A549 (cell line): ENCODE measurements around the gene ADM2. TPM values are rescaled to one million over a fixed set of nuclear protein-coding genes. Genes with fewer than 3 reads are reported as not detected.
"Not testable (repeated sequence)": the region's sequence is repeated elsewhere in the genome, so short reads cannot be mapped to it uniquely, and the experiment has no call there.

Experiments
- ATAC-seq, 2 experiments: fragments of 200-7000 bp in 1 of 2; fragments of >200 bp in 1 of 2; cut with Nextera tagmentation in 1 of 2; cut with Tn5 transposase in 1 of 2; 3 replicates each; pipeline versions ENCODE4 v1.8.0 to v1.9.1; 2018 to 2020; ENCODE audit warnings: mild to moderate bottlenecking in 1 of 2, moderate library complexity in 1 of 2
- CTCF ChIA-PET: fragments of 300-600 bp; sonication (Branson Sonifier 250); formaldehyde crosslinking; extraction: SDS; loops from one replicate; lab custom pipeline; 2021; ENCODE audit warnings: antibody characterized with exemption, inconsistent platforms; lab: Yijun Ruan, JAX
- POLR2A ChIA-PET: fragments of 350-600 bp; formaldehyde crosslinking; extraction: SDS; loops from one replicate; lab custom pipeline; 2021; ENCODE audit warnings: antibody characterized with exemption, inconsistent platforms; lab: Yijun Ruan, JAX
- DNase-seq, 2 experiments: peaks; one replicate each; pipeline versions ENCODE4 v3.0.0 to v3.0.0-alpha.2; 2011 to 2016; ENCODE audit warnings: low read depth in 1 of 2, low spot score in 1 of 2
- FAIRE-seq: peaks from 2 replicates; lab custom pipeline; 2011; peaks lifted over from hg19 to GRCh38; lab: Jason Lieb, UNC
- H3K27ac ChIP-seq, 2 experiments: fragments of >200 bp; sonication (Bioruptor Twin); formaldehyde crosslinking; 3 replicates each; pipeline ENCODE4 v1.5.1; 2016 to 2017
- H3K4me1 ChIP-seq: fragments of >200 bp; sonication (Bioruptor Twin); formaldehyde crosslinking; 3 replicates; pipeline ENCODE4 v1.6.1; 2016
- H3K4me2 ChIP-seq: fragments of >200 bp; sonication (Bioruptor Twin); formaldehyde crosslinking; 3 replicates; pipeline ENCODE4 v1.6.1; 2016
- H3K4me3 ChIP-seq: fragments of >200 bp; sonication (Bioruptor Twin); formaldehyde crosslinking; 3 replicates; pipeline ENCODE4 v1.5.1; 2016
- H3K9me3 ChIP-seq: fragments of >200 bp; sonication (Bioruptor Twin); formaldehyde crosslinking; 3 replicates; pipeline ENCODE4 v1.6.1; 2016
- BCL3 ChIP-seq: fragments of >200 bp; sonication (Bioruptor Twin); formaldehyde crosslinking; IDR thresholded peaks from 3 replicates; pipeline ENCODE4 v1.6.1; 2016
- HDAC2 ChIP-seq: fragments of 200-600 bp; sonication (generic); IDR thresholded peaks from 2 replicates; pipeline ENCODE4 v1.6.1; 2016
- HOXB5 ChIP-seq: fragments of 250-450 bp; sonication (Bioruptor Pico); IDR thresholded peaks from 2 replicates; pipeline ENCODE4 v1.5.0; 2020; ENCODE audit warnings: mild to moderate bottlenecking, moderate library complexity
- JUN ChIP-seq, 2 experiments: fragments of >200 bp; sonication (Bioruptor Twin); formaldehyde crosslinking; IDR thresholded peaks; 2 replicates in 1 of 2; 3 replicates in 1 of 2; pipeline ENCODE4 v1.6.1; 2016 to 2017
- JUNB ChIP-seq: fragments of >200 bp; sonication (Bioruptor Twin); formaldehyde crosslinking; IDR thresholded peaks from 2 replicates; pipeline ENCODE4 v1.6.1; 2016
- KDM1A ChIP-seq: fragments of 200-600 bp; sonication (generic); IDR thresholded peaks from 2 replicates; pipeline ENCODE4 v1.6.1; 2016; ENCODE audit warnings: low read depth, mild to moderate bottlenecking
- NR3C1 ChIP-seq: fragments of >200 bp; sonication (Bioruptor Twin); formaldehyde crosslinking; IDR thresholded peaks from 3 replicates; pipeline ENCODE4 v1.6.1; 2017
- POLR2A ChIP-seq: IDR thresholded peaks from 2 replicates; pipeline ENCODE4 v1.6.1; 2012; ENCODE audit warnings: mild to moderate bottlenecking, low read length
- REST ChIP-seq: fragments of 200-600 bp; sonication (generic); IDR thresholded peaks from 2 replicates; pipeline ENCODE4 v1.6.1; 2016; ENCODE audit warnings: antibody characterized with exemption, mild to moderate bottlenecking, moderate library complexity
- SMC3 ChIP-seq: fragments of >200 bp; sonication (Bioruptor Twin); formaldehyde crosslinking; IDR thresholded peaks from 3 replicates; pipeline ENCODE4 v1.6.1; 2018; ENCODE audit warnings: inconsistent platforms
- SREBF2 ChIP-seq: fragments of 450-650 bp; IDR thresholded peaks from 2 replicates; pipeline ENCODE4 v1.6.1; 2014; ENCODE audit warnings: mild to moderate bottlenecking, moderate library complexity
- TFCP2L1 ChIP-seq: fragments of 250-450 bp; sonication (Bioruptor Pico); IDR thresholded peaks from 2 replicates; pipeline ENCODE4 v1.5.0; 2021; ENCODE audit warnings: mild to moderate bottlenecking
- ZFP36 ChIP-seq: fragments of 450-650 bp; IDR thresholded peaks from 2 replicates; pipeline ENCODE4 v1.6.1; 2014; ENCODE audit warnings: borderline replicate concordance; ENCODE audit not compliant: partially characterized antibody
- ZNF302 ChIP-seq: fragments of 250-450 bp; sonication (Bioruptor Pico); IDR thresholded peaks from 2 replicates; pipeline ENCODE4 v1.9.0; 2021; ENCODE audit warnings: inconsistent platforms, mild to moderate bottlenecking, moderate library complexity
- WGBS: methylation state at CpG from one replicate; pipeline ENCODE4 v1.1.6; 2017; ENCODE audit errors: missing lambda C conversion rate; 5-methylcytosine and 5-hydroxymethylcytosine counted together
- polyA plus RNA-seq, 4 experiments: library from polyadenylated mRNA; depleted of rRNA in 3 of 4; stranded (reverse); fragments of >200 nt; fragmentation: RNase III in 1 of 4; extraction: RNeasy Plus Mini Kit Qiagen cat#74134 plus additional on column Dnase treatment in 1 of 4; gene quantifications; 2 replicates in 3 of 4; 3 replicates in 1 of 4; pipeline ENCODE4 v1.2.3, GENCODE V29; 2011 to 2017
- TF ChIP-seq, protein P1 (sequence below): fragments of 250-450 bp; sonication (Bioruptor Pico); IDR thresholded peaks from 2 replicates; pipeline ENCODE4 v1.5.0; 2020; ENCODE audit warnings: low read depth, mild to moderate bottlenecking, moderate library complexity
- TF ChIP-seq, protein P2 (sequence below): IDR thresholded peaks from 2 replicates; pipeline ENCODE4 v1.6.1; 2012; ENCODE audit warnings: low read depth, borderline replicate concordance
- TF ChIP-seq, protein P3 (sequence below): fragments of 250-450 bp; sonication (Bioruptor Pico); IDR thresholded peaks from 2 replicates; pipeline ENCODE4 v1.5.0; 2021; ENCODE audit warnings: mild to moderate bottlenecking, moderate library complexity, borderline replicate concordance

Gene ADM2
- polyA plus RNA-seq, 2 of the 4 experiments (the other 2 are of a cell fraction), result 0.50 to 1.1 TPM

- Histone ChIP-seq H3K9me3 (no peaks in the 10 kb centered on the region), H3K4me2 (peak overlapping the region; percentile 92), H3K4me1 (peaks cover 26% of the 10 kb centered on the region), H3K27ac (peak overlapping the region; percentile 95 to 98), H3K4me3 (peak overlapping the region; percentile 64)
- CTCF ChIA-PET, result interaction anchor here (0.8 to 1.8 kb wide), 2 partner anchors 13 to 89 kb away, joined by 3 to 7 read pairs; partner anchors contain the start of gene KLHDC7B
- WGBS, result 3% methylated on average over 20 of the region's 56 CpGs
- ATAC-seq (peak; percentile 49 to 68), FAIRE-seq (no peak), DNase-seq (peak in 1 of 2 experiments; percentile 65)
- POLR2A ChIA-PET, result interaction anchor here (0.6 to 1.3 kb wide), 5 partner anchors 9 to 50 kb away, joined by 3 to 5 read pairs (median 3); partner anchors contain the start of gene SYCE3
- TF ChIP-seq POLR2A, result peak; percentile 25
- no peak for TF ChIP-seq REST
Measured at GRCh38 chr22:50531962-50532674, 50.8 kb downstream of the ADM2 start.

GRCh38 chr22:50532824-50533796 lies 51.8 kb downstream of the ADM2 start:
- no peak for TF ChIP-seq JUN (IDR thresholded peaks at IDR 0.05)
- TF ChIP-seq HDAC2, result no peak
- TF ChIP-seq, protein P1, sequence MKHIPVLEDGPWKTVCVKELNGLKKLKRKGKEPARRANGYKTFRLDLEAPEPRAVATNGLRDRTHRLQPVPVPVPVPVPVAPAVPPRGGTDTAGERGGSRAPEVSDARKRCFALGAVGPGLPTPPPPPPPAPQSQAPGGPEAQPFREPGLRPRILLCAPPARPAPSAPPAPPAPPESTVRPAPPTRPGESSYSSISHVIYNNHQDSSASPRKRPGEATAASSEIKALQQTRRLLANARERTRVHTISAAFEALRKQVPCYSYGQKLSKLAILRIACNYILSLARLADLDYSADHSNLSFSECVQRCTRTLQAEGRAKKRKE (CRISPR knock-in tag), result no peak
- TF ChIP-seq, protein P2, sequence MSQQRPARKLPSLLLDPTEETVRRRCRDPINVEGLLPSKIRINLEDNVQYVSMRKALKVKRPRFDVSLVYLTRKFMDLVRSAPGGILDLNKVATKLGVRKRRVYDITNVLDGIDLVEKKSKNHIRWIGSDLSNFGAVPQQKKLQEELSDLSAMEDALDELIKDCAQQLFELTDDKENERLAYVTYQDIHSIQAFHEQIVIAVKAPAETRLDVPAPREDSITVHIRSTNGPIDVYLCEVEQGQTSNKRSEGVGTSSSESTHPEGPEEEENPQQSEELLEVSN, result no peak
- TF ChIP-seq, protein P3, sequence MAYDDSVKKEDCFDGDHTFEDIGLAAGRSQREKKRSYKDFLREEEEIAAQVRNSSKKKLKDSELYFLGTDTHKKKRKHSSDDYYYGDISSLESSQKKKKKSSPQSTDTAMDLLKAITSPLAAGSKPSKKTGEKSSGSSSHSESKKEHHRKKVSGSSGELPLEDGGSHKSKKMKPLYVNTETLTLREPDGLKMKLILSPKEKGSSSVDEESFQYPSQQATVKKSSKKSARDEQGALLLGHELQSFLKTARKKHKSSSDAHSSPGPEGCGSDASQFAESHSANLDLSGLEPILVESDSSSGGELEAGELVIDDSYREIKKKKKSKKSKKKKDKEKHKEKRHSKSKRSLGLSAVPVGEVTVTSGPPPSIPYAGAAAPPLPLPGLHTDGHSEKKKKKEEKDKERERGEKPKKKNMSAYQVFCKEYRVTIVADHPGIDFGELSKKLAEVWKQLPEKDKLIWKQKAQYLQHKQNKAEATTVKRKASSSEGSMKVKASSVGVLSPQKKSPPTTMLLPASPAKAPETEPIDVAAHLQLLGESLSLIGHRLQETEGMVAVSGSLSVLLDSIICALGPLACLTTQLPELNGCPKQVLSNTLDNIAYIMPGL, result no peak
- TF ChIP-seq NR3C1, result no peak
- TF ChIP-seq POLR2A, result no peak
- TF ChIP-seq SMC3, result no peak
- no peak for TF ChIP-seq KDM1A
- TF ChIP-seq JUNB, result no peak
- TF ChIP-seq ZFP36, result no peak
- TF ChIP-seq HOXB5, result no peak
- TF ChIP-seq TFCP2L1 (CRISPR knock-in tag), result no peak
- TF ChIP-seq ZNF302 (CRISPR knock-in tag), result no peak
- no peak for TF ChIP-seq SREBF2
- no peak for TF ChIP-seq BCL3
- Histone ChIP-seq H3K4me2 (peak overlapping the region; percentile 92), H3K9me3 (no peaks in the 10 kb centered on the region), H3K4me1 (peaks cover 23% of the 10 kb centered on the region), H3K27ac (peak overlapping the region; percentile 95 to 98), H3K4me3 (peak overlapping the region; percentile 64; the same call in 1 of the 3 replicates)
- ATAC-seq, result no peak
- ChIA-PET POLR2A (interaction anchor here (1.3 kb wide), 1 partner anchor 9 kb away, joined by 3 read pairs; no protein-coding TSS in a partner anchor), CTCF (interaction anchor here (0.7 to 1.8 kb wide), 3 partner anchors 14 to 280 kb away, joined by 3 to 7 read pairs (median 4); no protein-coding TSS in a partner anchor)
- FAIRE-seq, result no peak
- DNase-seq, result no peak
- 86% methylated on average over 19 of the region's 19 CpGs for WGBS

DNA sequence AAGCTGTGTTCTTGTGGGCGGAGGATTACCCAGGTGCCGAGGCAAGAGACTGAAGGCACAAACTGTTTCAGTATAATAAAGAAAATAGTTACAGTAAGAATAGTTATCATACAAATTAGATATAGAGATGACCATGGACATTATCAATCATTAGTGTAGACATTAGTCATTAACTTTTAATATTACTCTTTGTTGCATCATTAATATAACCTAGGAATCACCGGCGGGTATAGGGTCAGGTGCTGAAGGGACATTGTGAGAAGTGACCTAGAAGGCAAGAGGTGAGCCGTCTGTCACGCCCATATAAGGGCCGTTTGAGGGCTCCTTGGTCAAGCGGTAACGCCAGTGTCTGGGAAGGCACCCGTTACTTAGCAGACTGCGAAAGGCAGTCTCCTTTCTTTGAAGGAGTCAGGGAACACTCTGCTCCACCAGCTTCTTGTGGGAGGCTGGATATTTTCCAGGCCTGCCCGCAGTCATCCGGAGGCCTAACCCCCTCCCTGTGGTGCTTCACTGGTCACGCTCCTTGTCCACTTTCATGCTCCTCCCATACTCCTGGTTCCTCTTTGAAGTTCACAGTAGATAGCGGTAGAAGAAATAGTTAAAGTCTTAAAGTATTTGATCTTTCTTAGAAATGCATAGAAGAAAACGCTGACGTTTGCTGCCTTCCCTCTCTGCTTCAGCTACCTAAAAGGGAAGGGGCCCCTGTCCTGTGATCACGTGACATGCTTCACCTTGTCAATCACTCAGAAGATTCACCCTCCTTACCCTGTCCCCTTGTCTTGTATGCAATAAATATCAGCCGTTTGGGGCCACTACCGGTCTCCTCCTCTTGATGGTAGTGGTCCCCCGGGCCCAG lies 52.7 kb downstream of the ADM2 start:
- H3K27ac ChIP-seq, result peak overlapping the region; percentile 31 to 98; a peak in 5 of 6 replicates
- H3K4me2 ChIP-seq, H3K9me3 ChIP-seq, ATAC-seq, FAIRE-seq, POLR2A ChIA-PET, H3K4me3 ChIP-seq, DNase-seq: not testable (repeated sequence)
- peaks cover 32% of the 10 kb centered on the region for H3K4me1 ChIP-seq
- 89% methylated on average over 21 of the region's 21 CpGs for WGBS
- CTCF ChIA-PET, result interaction anchor here (1.0 to 1.7 kb wide), 2 partner anchors 8 to 15 kb away, joined by 3 read pairs; no protein-coding TSS in a partner anchor
